WERI-Rb-1 (cell line): Measurements from ENCODE around the gene UBE2E2.

Experiments
- DNase-seq: peaks from one replicate; pipeline ENCODE4 v3.0.0-alpha.2; 2020
- H3K27ac ChIP-seq: fragments of 250-450 bp; sonication (Bioruptor Pico); 2 replicates; pipeline ENCODE4 v1.5.1; 2020; ENCODE audit warnings: mild to moderate bottlenecking, moderate library complexity
- H3K27me3 ChIP-seq: fragments of 250-450 bp; sonication (Bioruptor Pico); 2 replicates; pipeline ENCODE4 v1.5.1; 2021; ENCODE audit warnings: mild to moderate bottlenecking, low read depth, moderate library complexity; ENCODE audit not compliant: insufficient read depth, severe bottlenecking
- H3K36me3 ChIP-seq: fragments of 250-450 bp; sonication (Bioruptor Pico); 2 replicates; pipeline ENCODE4 v1.5.1; 2020; ENCODE audit warnings: mild to moderate bottlenecking, moderate library complexity
- H3K4me3 ChIP-seq: 2 replicates; pipeline ENCODE4 v1.5.1; 2011; ENCODE audit warnings: low read depth, mild to moderate bottlenecking, control low read depth, low read length
- H3K9me3 ChIP-seq: fragments of 250-450 bp; sonication (Bioruptor Pico); 2 replicates; pipeline ENCODE4 v1.5.1; 2021; ENCODE audit warnings: mild to moderate bottlenecking, moderate library complexity; ENCODE audit not compliant: severe bottlenecking
- CTCF ChIP-seq: IDR thresholded peaks from 2 replicates; pipeline ENCODE4 v1.5.1; 2011; ENCODE audit warnings: low read depth, mild to moderate bottlenecking, control low read depth, inconsistent platforms, low read length

UBE2E2 gene

GRCh38 chr3:23359116-23359515 lies 156.0 kb downstream of the UBE2E2 start:
- DNase-seq: no peak
- Histone ChIP-seq H3K9me3 (no peaks in the 10 kb centered on the region), H3K36me3 (no peaks in the 10 kb centered on the region), H3K27me3 (no peaks in the 10 kb centered on the region), H3K4me3 (no peak overlapping the region), H3K27ac (no peak overlapping the region)
- no peak for TF ChIP-seq CTCF

GRCh38 chr3:23365066-23365465 lies 161.9 kb downstream of the UBE2E2 start:
- no peaks in the 10 kb centered on the region for H3K36me3 ChIP-seq
- no peaks in the 10 kb centered on the region for H3K9me3 ChIP-seq
- TF ChIP-seq CTCF: no peak
- no peak overlapping the region for H3K27ac ChIP-seq
- H3K27me3 ChIP-seq: no peaks in the 10 kb centered on the region
- DNase-seq: no peak
- no peak overlapping the region for H3K4me3 ChIP-seq

- H3K9me3 ChIP-seq: no peaks in the 10 kb centered on the region
- DNase-seq: no peak
- no peaks in the 10 kb centered on the region for H3K27me3 ChIP-seq
- H3K36me3 ChIP-seq: no peaks in the 10 kb centered on the region
- no peak for TF ChIP-seq CTCF
- H3K4me3 ChIP-seq: no peak overlapping the region
- H3K27ac ChIP-seq: no peak overlapping the region
Measured at GRCh38 chr3:23368731-23369130, 165.6 kb downstream of the UBE2E2 start.

- no peak overlapping the region for H3K27ac ChIP-seq
- H3K9me3 ChIP-seq: no peaks in the 10 kb centered on the region
- no peaks in the 10 kb centered on the region for H3K36me3 ChIP-seq
- H3K27me3 ChIP-seq: no peaks in the 10 kb centered on the region
- no peak for TF ChIP-seq CTCF
- no peak overlapping the region for H3K4me3 ChIP-seq
- no peak for DNase-seq
Measured at GRCh38 chr3:23372285-23372684, 169.2 kb downstream of the UBE2E2 start.

- H3K9me3 ChIP-seq: no peaks in the 10 kb centered on the region
- H3K36me3 ChIP-seq: no peaks in the 10 kb centered on the region
- H3K27me3 ChIP-seq: no peaks in the 10 kb centered on the region
- no peak overlapping the region for H3K27ac ChIP-seq
- TF ChIP-seq CTCF: no peak
- no peak overlapping the region for H3K4me3 ChIP-seq
- DNase-seq: no peak
Measured at GRCh38 chr3:23376516-23377248, 173.6 kb downstream of the UBE2E2 start.

GRCh38 chr3:23377928-23378672 lies 175.0 kb downstream of the UBE2E2 start:
- Histone ChIP-seq H3K36me3 (no peaks in the 10 kb centered on the region), H3K27ac (no peak overlapping the region), H3K27me3 (no peaks in the 10 kb centered on the region), H3K9me3 (no peaks in the 10 kb centered on the region), H3K4me3 (no peak overlapping the region)
- no peak for DNase-seq
- no peak for TF ChIP-seq CTCF
